Common myeloid progenitor, CD34-positive (primary cell): ENCODE results near the gene ZFP36L2.
A peak's percentile ranks its signal among the peaks of the same experiment; 100 is the strongest.

ENCODE experiments used
- CTCF ChIA-PET: fragments of 350-600 bp; sonication (Branson Sonifier 250); formaldehyde crosslinking; loops from one replicate; lab custom pipeline; 2021; ENCODE audit warnings: antibody characterized with exemption; lab: Charles Lee
- POLR2A ChIA-PET: fragments of 350-600 bp; sonication (Branson Sonifier 250); formaldehyde crosslinking; loops from one replicate; lab custom pipeline; 2021; ENCODE audit warnings: antibody characterized with exemption; lab: Charles Lee
- DNase-seq, 3 donors: peaks; one replicate each; pipeline versions ENCODE4 v3.0.0 to v3.0.0-alpha.2; 2013
- H3K27ac ChIP-seq, 2 experiments: 1 replicate in 1 of 2; 2 replicates in 1 of 2; pipeline ENCODE4 v1.7.0; 2013; ENCODE audit warnings: inconsistent platforms in 2 of 2, low read length in 2 of 2, mild to moderate bottlenecking in 2 of 2, low read depth in 1 of 2, moderate library complexity in 1 of 2; ENCODE audit not compliant: severe bottlenecking in 2 of 2, insufficient read depth in 1 of 2, poor library complexity in 1 of 2
- H3K27me3 ChIP-seq, 5 experiments: replicated peaks in 2 of 5; 1 replicate in 3 of 5; 2 replicates in 2 of 5; pipeline versions ENCODE4 v1.6.1 to v1.7.0; 2013; ENCODE audit warnings: low read length in 4 of 5, mild to moderate bottlenecking in 2 of 5, moderate library complexity in 2 of 5, inconsistent platforms in 1 of 5; ENCODE audit not compliant: insufficient read depth in 5 of 5, control insufficient read depth in 4 of 5
- H3K36me3 ChIP-seq, 4 experiments: 1 replicate in 2 of 4; 2 replicates in 2 of 4; pipeline versions ENCODE4 v1.6.1 to v1.7.0; 2013; ENCODE audit warnings: low read length in 3 of 4, control low read depth in 1 of 4, mild to moderate bottlenecking in 1 of 4; ENCODE audit not compliant: control insufficient read depth in 4 of 4, insufficient read depth in 4 of 4
- H3K4me1 ChIP-seq, 4 experiments: 1 replicate in 3 of 4; 2 replicates in 1 of 4; pipeline versions ENCODE4 v1.6.1 to v1.7.1; 2013; ENCODE audit warnings: low read length in 3 of 4, mild to moderate bottlenecking in 3 of 4, control low read depth in 1 of 4, inconsistent platforms in 1 of 4, moderate library complexity in 1 of 4; ENCODE audit not compliant: control insufficient read depth in 4 of 4, insufficient read depth in 4 of 4; ENCODE audit errors: control extremely low read depth in 1 of 4
- H3K4me3 ChIP-seq, 7 experiments: 1 replicate in 4 of 7; 2 replicates in 3 of 7; pipeline versions ENCODE4 v1.5.1 to v1.7.0; 2013; ENCODE audit warnings: mild to moderate bottlenecking in 7 of 7, low read length in 6 of 7, moderate library complexity in 6 of 7, inconsistent platforms in 2 of 7, low read depth in 2 of 7, control low read depth in 1 of 7; ENCODE audit not compliant: insufficient read depth in 4 of 7, control insufficient read depth in 1 of 7; ENCODE audit errors: extremely low read depth in 1 of 7
- H3K9me3 ChIP-seq, 5 experiments: 1 replicate in 4 of 5; 2 replicates in 1 of 5; pipeline versions ENCODE4 v1.6.1 to v1.7.1; 2013; ENCODE audit warnings: low read length in 4 of 5, mild to moderate bottlenecking in 2 of 5, inconsistent platforms in 1 of 5, low read depth in 1 of 5, moderate library complexity in 1 of 5; ENCODE audit not compliant: control insufficient read depth in 4 of 5, insufficient read depth in 2 of 5; ENCODE audit errors: control extremely low read depth in 1 of 5
- WGBS: methylation state at CpG from one replicate; pipeline ENCODE4 v1.1.5; 2013; ENCODE audit not compliant: insufficient coverage; 5-methylcytosine and 5-hydroxymethylcytosine counted together

The ZFP36L2 gene

DNA sequence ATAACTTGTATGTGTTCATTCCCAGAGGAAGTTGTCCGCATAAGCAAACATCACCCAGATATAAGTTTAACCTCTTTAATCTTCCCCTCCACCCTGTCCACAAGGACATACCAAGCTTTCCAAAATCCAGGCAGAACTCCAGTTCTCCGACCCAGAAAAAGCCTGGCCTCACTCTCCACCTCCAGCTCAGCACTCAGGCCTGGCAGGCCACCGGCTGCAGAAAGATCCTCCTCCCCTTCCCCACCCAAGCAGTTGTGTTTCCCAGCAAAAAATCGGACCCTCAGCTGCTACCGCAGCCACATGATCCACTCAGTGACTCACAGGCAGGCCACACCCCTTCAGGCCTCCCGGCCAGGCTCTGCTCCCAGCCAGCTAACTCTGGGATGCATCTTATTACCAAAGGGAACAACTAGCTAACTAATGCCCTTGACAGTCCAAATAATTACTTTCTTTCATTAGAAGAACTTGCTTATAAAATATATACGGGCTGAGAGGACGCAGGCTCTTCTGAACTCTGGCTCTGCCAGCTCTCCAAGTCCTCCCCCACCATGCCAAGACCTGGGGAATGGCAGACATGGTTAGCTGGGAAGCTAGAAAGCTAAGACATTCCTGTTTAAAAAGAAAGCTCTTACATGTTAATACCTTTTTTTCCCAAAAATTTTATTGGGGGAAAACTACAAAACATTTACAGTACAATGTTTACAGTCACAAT lies 4.5 kb downstream of the ZFP36L2 start:
- Histone ChIP-seq H3K36me3 (peaks cover 0 to 46% (median 37%) of the 10 kb centered on the region in 4 experiments), H3K4me3 (peak overlapping the region; percentile 23 to 100 (median 97)), H3K4me1 (peaks cover 27 to 49% (median 47%) of the 10 kb centered on the region in 4 experiments), H3K27ac (peak overlapping the region; percentile 81 to 91), H3K27me3 (no peaks in the 10 kb centered on the region), H3K9me3 (no peaks in the 10 kb centered on the region)
- peak; percentile 70 to 87 (median 83) for DNase-seq
- ChIA-PET CTCF (interaction anchor here (0.7 to 13.6 kb wide), 26 partner anchors 10 to 394 kb away, joined by 3 to 178 read pairs (median 4); no protein-coding TSS in a partner anchor), POLR2A (interaction anchor here (0.6 to 8.1 kb wide), 16 partner anchors 9 to 374 kb away, joined by 3 to 75 read pairs (median 6); partner anchors contain the start of gene THADA)
- 0% methylated on average over 2 of the region's 8 CpGs for WGBS

DNA sequence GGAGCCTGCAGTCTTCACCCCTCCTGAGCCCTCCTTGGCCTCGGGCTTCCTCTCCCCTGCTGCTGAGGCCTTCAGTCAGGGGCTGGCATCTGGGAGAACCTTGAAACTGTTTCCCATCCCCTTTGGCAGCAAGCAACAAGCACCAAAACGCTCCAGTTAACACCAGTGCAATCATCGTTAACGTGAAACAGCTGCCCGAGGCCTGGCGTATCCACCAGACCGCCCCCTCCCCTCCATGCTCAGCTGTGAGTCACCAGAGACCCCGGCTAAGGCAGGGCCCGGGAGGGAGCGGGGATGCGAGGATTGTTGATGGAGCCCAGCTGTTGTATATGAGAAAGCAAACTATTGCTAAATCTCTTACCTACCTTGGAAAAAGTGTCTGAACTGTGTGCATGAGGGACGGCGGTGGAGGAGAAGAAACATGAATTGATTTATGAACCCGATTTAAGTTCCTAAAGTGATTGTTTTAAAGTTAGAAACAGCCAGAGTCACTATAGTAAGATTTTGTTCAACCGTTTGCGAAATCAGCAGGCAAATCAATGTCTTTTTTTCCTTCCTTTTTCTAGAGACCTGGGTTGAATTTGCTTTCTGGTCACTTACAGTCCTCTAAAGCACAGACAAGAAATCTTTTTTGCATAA lies 5.2 kb downstream of the ZFP36L2 start:
- 1% methylated on average over 10 of the region's 16 CpGs for WGBS
- ChIA-PET POLR2A (interaction anchor here (0.8 to 8.1 kb wide), 13 partner anchors 8 to 274 kb away, joined by 3 to 75 read pairs (median 6); no protein-coding TSS in a partner anchor), CTCF (interaction anchor here (0.9 to 13.6 kb wide), 30 partner anchors 8 to 393 kb away, joined by 3 to 178 read pairs (median 4); no protein-coding TSS in a partner anchor)
- Histone ChIP-seq H3K27ac (peak overlapping the region; percentile 81 to 91), H3K4me3 (peak overlapping the region; percentile 18 to 100 (median 97)), H3K27me3 (no peaks in the 10 kb centered on the region), H3K9me3 (no peaks in the 10 kb centered on the region), H3K36me3 (peaks cover 0 to 46% (median 37%) of the 10 kb centered on the region in 4 experiments), H3K4me1 (peaks cover 27 to 50% (median 48%) of the 10 kb centered on the region in 4 experiments)
- peak in 2 of 3 donors; percentile 70 to 84 for DNase-seq

DNA sequence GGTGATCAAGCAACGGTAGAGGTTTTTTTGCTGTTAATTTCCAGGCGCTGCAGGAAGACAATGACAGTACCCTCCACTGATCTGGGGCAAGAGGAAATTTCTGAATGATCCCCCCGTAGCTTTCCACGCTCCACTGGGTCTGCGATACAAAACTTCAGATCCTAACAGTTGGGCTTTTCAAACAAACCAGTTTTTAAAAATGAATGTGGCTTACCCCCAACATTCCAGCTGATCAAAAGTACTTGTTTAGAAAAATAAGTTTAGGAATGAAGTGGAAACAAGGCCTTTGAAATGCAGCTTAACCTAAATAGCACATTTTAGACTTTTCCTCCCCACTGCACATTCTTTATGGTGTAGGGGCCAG lies 5.7 kb downstream of the ZFP36L2 start:
- Histone ChIP-seq H3K9me3 (no peaks in the 10 kb centered on the region), H3K27ac (peak overlapping the region; percentile 81 to 91), H3K36me3 (peaks cover 0 to 44% (median 36%) of the 10 kb centered on the region in 4 experiments), H3K27me3 (no peaks in the 10 kb centered on the region), H3K4me3 (peak overlapping the region in 6 of 7 experiments; percentile 89 to 100 (median 98)), H3K4me1 (peaks cover 27 to 54% (median 48%) of the 10 kb centered on the region in 4 experiments)
- POLR2A ChIA-PET: interaction anchor here (0.9 to 8.1 kb wide), 8 partner anchors 12 to 275 kb away, joined by 3 to 75 read pairs (median 8); no protein-coding TSS in a partner anchor
- 0% methylated on average over 1 of the region's 5 CpGs for WGBS
- CTCF ChIA-PET: interaction anchor here (0.9 to 13.6 kb wide), 22 partner anchors 8 to 392 kb away, joined by 3 to 178 read pairs (median 4); no protein-coding TSS in a partner anchor
- DNase-seq: no peak

DNA sequence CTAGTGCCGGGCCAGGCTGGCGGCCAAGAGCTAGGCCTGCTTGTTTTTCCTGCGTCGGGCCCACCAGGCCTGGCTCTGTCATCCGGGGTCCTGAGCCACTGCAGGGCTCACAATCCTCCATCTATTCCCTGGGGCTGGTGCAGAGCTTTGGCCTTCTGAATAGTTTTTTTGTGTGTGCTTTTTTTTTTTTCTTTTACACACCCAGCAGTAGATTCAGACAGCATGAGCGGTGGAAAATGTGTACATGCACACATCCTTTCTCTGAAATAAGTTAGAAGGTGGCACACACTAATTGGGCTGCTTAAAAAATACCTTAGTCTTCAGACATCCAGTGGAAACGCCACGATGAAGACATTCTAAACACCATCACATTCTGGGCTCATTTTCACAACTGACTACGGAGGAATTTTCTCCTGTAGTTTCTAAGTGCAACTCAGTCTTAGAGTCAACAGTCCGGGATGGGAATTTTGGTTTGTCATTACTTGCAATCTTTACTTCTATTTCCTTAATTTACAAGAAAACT lies 6.1 kb downstream of the ZFP36L2 start:
- CTCF ChIA-PET: interaction anchor here (0.9 to 13.6 kb wide), 21 partner anchors 8 to 364 kb away, joined by 3 to 178 read pairs (median 5); no protein-coding TSS in a partner anchor
- Histone ChIP-seq H3K4me1 (peaks cover 27 to 57% (median 48%) of the 10 kb centered on the region in 4 experiments), H3K27me3 (no peaks in the 10 kb centered on the region), H3K9me3 (no peaks in the 10 kb centered on the region), H3K4me3 (peak overlapping the region in 6 of 7 experiments; percentile 89 to 100 (median 98)), H3K27ac (peak overlapping the region; percentile 81 to 91), H3K36me3 (peaks cover 0 to 40% (median 32%) of the 10 kb centered on the region in 4 experiments)
- 0% methylated on average over 5 of the region's 10 CpGs for WGBS
- POLR2A ChIA-PET: interaction anchor here (0.6 to 8.1 kb wide), 10 partner anchors 11 to 303 kb away, joined by 3 to 75 read pairs (median 4); no protein-coding TSS in a partner anchor
- no peak for DNase-seq

DNA sequence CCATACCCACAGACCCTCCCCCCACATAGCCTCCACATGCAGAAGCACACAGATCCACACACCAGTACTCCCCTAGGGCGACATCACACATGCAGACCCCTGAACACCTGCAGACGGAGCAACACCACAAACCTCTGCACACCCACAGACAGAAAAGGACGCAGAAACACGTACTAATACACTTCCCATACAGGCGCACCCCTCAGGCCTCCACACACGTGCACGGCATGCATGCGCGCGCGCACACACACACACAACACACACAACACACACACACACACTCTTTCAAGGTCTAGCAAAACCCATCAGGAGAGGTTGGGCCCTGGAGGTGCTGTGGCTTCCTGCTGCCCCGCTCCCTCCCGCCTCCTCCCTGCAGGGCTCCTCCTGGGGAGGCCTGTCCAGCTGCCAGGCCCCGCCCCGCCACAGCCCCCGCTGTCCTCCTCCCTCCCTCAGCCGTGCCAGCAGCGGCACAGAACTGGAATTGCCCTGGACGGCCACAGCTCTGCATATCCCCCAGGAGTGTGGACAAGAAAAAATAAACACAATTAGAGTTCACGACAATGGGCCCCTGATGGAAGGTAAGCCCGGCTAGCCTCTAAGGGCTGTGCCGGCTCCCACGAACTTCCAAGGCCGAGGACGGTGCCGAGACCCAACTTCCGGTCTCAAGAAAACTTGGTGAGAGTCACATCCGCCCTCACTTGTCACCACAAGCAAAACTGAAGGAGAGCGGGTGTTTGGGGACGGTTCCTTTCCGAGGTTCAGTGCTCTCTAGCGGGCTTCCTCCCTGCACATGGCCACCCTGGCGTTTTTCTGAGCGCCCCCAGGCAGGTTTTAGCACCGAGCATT lies 6.8 kb downstream of the ZFP36L2 start:
- POLR2A ChIA-PET: interaction anchor here (0.6 to 5.5 kb wide), 12 partner anchors 7 to 302 kb away, joined by 3 to 69 read pairs (median 4); partner anchors contain the start of gene ZFP36L2
- H3K36me3 ChIP-seq: peaks cover 0 to 33% (median 26%) of the 10 kb centered on the region in 4 experiments
- H3K4me3 ChIP-seq: peak overlapping the region in 6 of 7 experiments; percentile 89 to 100 (median 98)
- H3K9me3 ChIP-seq: no peaks in the 10 kb centered on the region
- peaks cover 27 to 61% (median 48%) of the 10 kb centered on the region in 4 experiments for H3K4me1 ChIP-seq
- DNase-seq: peak; percentile 91 to 95 (median 94)
- CTCF ChIA-PET: interaction anchor here (0.9 to 13.6 kb wide), 17 partner anchors 7 to 291 kb away, joined by 3 to 178 read pairs (median 7); no protein-coding TSS in a partner anchor
- under 1% methylated on average over 24 of the region's 35 CpGs for WGBS
- H3K27me3 ChIP-seq: no peaks in the 10 kb centered on the region
- peak overlapping the region; percentile 81 to 91 for H3K27ac ChIP-seq
